ENCODE measurements around the gene ZNF697. TPM values are rescaled to one million over a fixed set of nuclear protein-coding genes. Genes with fewer than 3 reads are reported as not detected.
"Not testable (repeated sequence)": the region's sequence is repeated elsewhere in the genome, so short reads cannot be mapped to it uniquely, and the experiment has no call there.

Gene ZNF697
- total and polyA plus RNA-seq, 2 donors (not counting 1 experiment from before 2014, with no cell fraction given), result not detected

DNA sequence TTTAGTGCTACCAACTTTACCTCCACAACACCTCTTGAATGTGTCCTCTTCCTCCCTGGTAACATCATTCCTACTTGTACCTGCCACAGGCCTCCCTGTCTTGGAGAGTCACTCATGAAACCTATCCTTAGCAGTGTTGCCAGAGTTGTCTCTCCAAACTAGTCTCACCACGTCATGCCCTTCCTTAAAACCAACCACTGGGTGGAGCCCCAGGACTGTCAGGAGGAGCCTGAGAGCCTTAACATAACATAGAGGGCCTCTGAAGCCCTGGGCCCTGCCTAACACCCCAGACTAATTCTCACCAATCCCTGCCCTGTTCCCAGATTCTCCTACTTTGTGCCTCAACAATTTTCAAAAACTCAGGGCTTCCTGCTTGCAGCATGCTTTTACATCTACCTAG lies 65.3 kb downstream of the ZNF697 start:
- DNase-seq, result peak; percentile 19
- TF ChIP-seq, protein P1, sequence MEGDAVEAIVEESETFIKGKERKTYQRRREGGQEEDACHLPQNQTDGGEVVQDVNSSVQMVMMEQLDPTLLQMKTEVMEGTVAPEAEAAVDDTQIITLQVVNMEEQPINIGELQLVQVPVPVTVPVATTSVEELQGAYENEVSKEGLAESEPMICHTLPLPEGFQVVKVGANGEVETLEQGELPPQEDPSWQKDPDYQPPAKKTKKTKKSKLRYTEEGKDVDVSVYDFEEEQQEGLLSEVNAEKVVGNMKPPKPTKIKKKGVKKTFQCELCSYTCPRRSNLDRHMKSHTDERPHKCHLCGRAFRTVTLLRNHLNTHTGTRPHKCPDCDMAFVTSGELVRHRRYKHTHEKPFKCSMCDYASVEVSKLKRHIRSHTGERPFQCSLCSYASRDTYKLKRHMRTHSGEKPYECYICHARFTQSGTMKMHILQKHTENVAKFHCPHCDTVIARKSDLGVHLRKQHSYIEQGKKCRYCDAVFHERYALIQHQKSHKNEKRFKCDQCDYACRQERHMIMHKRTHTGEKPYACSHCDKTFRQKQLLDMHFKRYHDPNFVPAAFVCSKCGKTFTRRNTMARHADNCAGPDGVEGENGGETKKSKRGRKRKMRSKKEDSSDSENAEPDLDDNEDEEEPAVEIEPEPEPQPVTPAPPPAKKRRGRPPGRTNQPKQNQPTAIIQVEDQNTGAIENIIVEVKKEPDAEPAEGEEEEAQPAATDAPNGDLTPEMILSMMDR (IDR thresholded peaks at IDR 0.05), result no peak
- TF ChIP-seq EZH2 (IDR thresholded peaks at IDR 0.05; ENCODE audit: borderline replicate concordance, insufficient read depth, low read depth, low read length, poor library complexity, severe bottlenecking), result no peak
- Histone ChIP-seq H3K36me3 (replicated peaks in 1 of 2; ENCODE audit: control extremely low read depth in 1 of 2, control insufficient read depth in 1 of 2, extremely low read depth in 1 of 2, insufficient read depth in 2 of 2, low read length in 1 of 2) (no peaks in the 10 kb centered on the region), H3K4me2 (replicated peaks; ENCODE audit: low read depth, low read length, poor library complexity, severe bottlenecking) (no peak overlapping the region), H3K4me1 (ENCODE audit: control insufficient read depth in 2 of 2, insufficient read depth in 2 of 2, low read length in 2 of 2) (no peaks in the 10 kb centered on the region), H2AFZ (ENCODE audit: insufficient read depth, low read depth, low read length, poor library complexity, severe bottlenecking) (no peak overlapping the region), H4K20me1 (ENCODE audit: control insufficient read depth, insufficient read depth, low read length, poor library complexity, severe bottlenecking) (no peaks in the 10 kb centered on the region), H3K4me3 (ENCODE audit: control extremely low read depth in 1 of 5, extremely low read depth in 1 of 5, insufficient read depth in 1 of 5, low read depth in 2 of 5, low read length in 4 of 5) (no peak overlapping the region), H3K9me3 (ENCODE audit: control extremely low read depth in 1 of 3, control insufficient read depth in 2 of 3, insufficient read depth in 1 of 3, low read length in 2 of 3) (no peaks in the 10 kb centered on the region), H3K9ac (ENCODE audit: low read length) (no peak overlapping the region), H3K27ac (ENCODE audit: low read length in 2 of 2) (no peak overlapping the region), H3K27me3 (replicated peaks in 1 of 4; ENCODE audit: control extremely low read depth in 1 of 4, control insufficient read depth in 3 of 4, insufficient read depth in 4 of 4, low read length in 3 of 4) (no peaks in the 10 kb centered on the region), H3K79me2 (ENCODE audit: control insufficient read depth, insufficient read depth, low read length) (no peaks in the 10 kb centered on the region)
- ATAC-seq (ENCODE audit: low read depth), result no peak
- 18% methylated on average over 1 of the region's 1 CpG for WGBS (ENCODE audit: insufficient coverage)
- no peak overlapping the region for H3K4me3 Mint-ChIP-seq
- H3K4me1 Mint-ChIP-seq, result no peaks in the 10 kb centered on the region
- no peak overlapping the region for H3K27ac Mint-ChIP-seq
- no peaks in the 10 kb centered on the region for H3K9me3 Mint-ChIP-seq (ENCODE audit: insufficient read depth)
- intact Hi-C loops (cut with micrococcal nuclease), result no loop called here
- no peaks in the 10 kb centered on the region for H3K27me3 Mint-ChIP-seq
- ChIA-PET POLR2A (no interaction called here), CTCF (interaction anchor here (0.9 kb wide), 1 partner anchor 92 kb away, joined by 3 read pairs; no protein-coding TSS in a partner anchor)

DNA sequence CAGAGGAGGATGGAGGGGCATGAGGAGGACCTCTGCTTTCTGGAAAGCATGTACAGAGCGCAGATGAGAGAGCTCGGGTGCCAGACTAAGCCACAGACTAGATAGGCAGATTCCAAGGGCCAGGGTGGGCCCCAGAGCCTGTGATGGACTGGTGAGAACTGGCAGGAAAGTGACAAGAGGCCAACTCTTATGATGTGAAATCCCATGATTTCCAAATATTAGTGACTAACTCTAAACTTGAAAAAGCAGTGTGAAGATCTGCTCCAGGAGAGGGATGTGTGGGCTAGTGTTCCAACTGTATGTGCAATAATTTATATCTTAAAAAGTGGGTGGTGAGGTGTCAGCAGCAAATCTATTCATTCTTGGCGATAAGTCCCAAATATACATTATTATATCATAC lies 67.0 kb downstream of the ZNF697 start:
- H3K27me3 ChIP-seq (replicated peaks in 1 of 4; ENCODE audit: control extremely low read depth in 1 of 4, control insufficient read depth in 3 of 4, insufficient read depth in 4 of 4, low read length in 3 of 4); H4K20me1 ChIP-seq (ENCODE audit: control insufficient read depth, insufficient read depth, low read length, poor library complexity, severe bottlenecking); H3K27ac ChIP-seq (ENCODE audit: low read length in 2 of 2); H3K4me2 ChIP-seq (replicated peaks; ENCODE audit: low read depth, low read length, poor library complexity, severe bottlenecking); H3K9me3 Mint-ChIP-seq (ENCODE audit: insufficient read depth); POLR2A ChIA-PET; H3K27ac Mint-ChIP-seq; H3K79me2 ChIP-seq (ENCODE audit: control insufficient read depth, insufficient read depth, low read length); H3K9ac ChIP-seq (ENCODE audit: low read length); H3K27me3 Mint-ChIP-seq; H3K4me1 Mint-ChIP-seq; H3K4me3 ChIP-seq (ENCODE audit: control extremely low read depth in 1 of 5, extremely low read depth in 1 of 5, insufficient read depth in 1 of 5, low read depth in 2 of 5, low read length in 4 of 5); DNase-seq; intact Hi-C loops (cut with micrococcal nuclease); CTCF ChIA-PET; H2AFZ ChIP-seq (ENCODE audit: insufficient read depth, low read depth, low read length, poor library complexity, severe bottlenecking); H3K4me3 Mint-ChIP-seq; H3K9me3 ChIP-seq (ENCODE audit: control extremely low read depth in 1 of 3, control insufficient read depth in 2 of 3, insufficient read depth in 1 of 3, low read length in 2 of 3); H3K4me1 ChIP-seq (ENCODE audit: control insufficient read depth in 2 of 2, insufficient read depth in 2 of 2, low read length in 2 of 2); ATAC-seq (ENCODE audit: low read depth); H3K36me3 ChIP-seq (replicated peaks in 1 of 2; ENCODE audit: control extremely low read depth in 1 of 2, control insufficient read depth in 1 of 2, extremely low read depth in 1 of 2, insufficient read depth in 2 of 2, low read length in 1 of 2): not testable (repeated sequence)
- 94% methylated on average over 2 of the region's 3 CpGs for WGBS (ENCODE audit: insufficient coverage)

Data from B cell (primary cell).